Activated CD4-positive, alpha-beta memory T cell treated with anti-CD3 and anti-CD28 coated beads for 36 hours (primary cell): ENCODE measurements around the gene CRYBG3. TPM values are rescaled to one million over a fixed set of nuclear protein-coding genes. Genes with fewer than 3 reads are reported as not detected.
"Not testable (repeated sequence)": the region's sequence is repeated elsewhere in the genome, so short reads cannot be mapped to it uniquely, and the experiment has no call there.

ENCODE experiments used
- CTCF ChIA-PET: fragments of 350-600 bp; sonication (Branson Sonifier 250); formaldehyde crosslinking; loops from one replicate; lab custom pipeline; 2021; ENCODE audit warnings: antibody characterized with exemption, inconsistent platforms; lab: Charles Lee
- POLR2A ChIA-PET: fragments of 350-600 bp; sonication (Branson Sonifier 250); formaldehyde crosslinking; loops from one replicate; lab custom pipeline; 2021; ENCODE audit warnings: antibody characterized with exemption; lab: Charles Lee
- DNase-seq: peaks from one replicate; pipeline ENCODE4 v3.0.0-alpha.2; 2020
- H3K27ac Mint-ChIP-seq: one replicate; pipeline ENCODE4 v1.8.0; 2021; ENCODE audit warnings: mixed read lengths
- H3K27me3 Mint-ChIP-seq: one replicate; pipeline ENCODE4 v1.8.0; 2021; ENCODE audit warnings: mixed read lengths
- H3K36me3 Mint-ChIP-seq: one replicate; pipeline ENCODE4 v1.8.0; 2021; ENCODE audit warnings: mixed read lengths
- H3K4me1 Mint-ChIP-seq: one replicate; pipeline ENCODE4 v1.8.0; 2021; ENCODE audit warnings: low read depth, mixed read lengths
- H3K4me3 Mint-ChIP-seq: one replicate; pipeline ENCODE4 v1.8.0; 2021; ENCODE audit warnings: mild to moderate bottlenecking, mixed read lengths
- H3K9me3 Mint-ChIP-seq: one replicate; pipeline ENCODE4 v1.8.0; 2021; ENCODE audit warnings: mixed read lengths
- intact Hi-C: fragments of 100-400 bp; cut with micrococcal nuclease; formaldehyde crosslinking; loops from one replicate; pipeline ENCODE4 v1.15.1; 2023
- total RNA-seq, 2 experiments: library from RNA; stranded (reverse); gene quantifications; one replicate each; pipeline ENCODE4 v1.2.3, GENCODE V29; 2021

Gene CRYBG3
- total RNA-seq, 2 experiments from 2014 or later = 6.4 to 6.9 TPM

DNA sequence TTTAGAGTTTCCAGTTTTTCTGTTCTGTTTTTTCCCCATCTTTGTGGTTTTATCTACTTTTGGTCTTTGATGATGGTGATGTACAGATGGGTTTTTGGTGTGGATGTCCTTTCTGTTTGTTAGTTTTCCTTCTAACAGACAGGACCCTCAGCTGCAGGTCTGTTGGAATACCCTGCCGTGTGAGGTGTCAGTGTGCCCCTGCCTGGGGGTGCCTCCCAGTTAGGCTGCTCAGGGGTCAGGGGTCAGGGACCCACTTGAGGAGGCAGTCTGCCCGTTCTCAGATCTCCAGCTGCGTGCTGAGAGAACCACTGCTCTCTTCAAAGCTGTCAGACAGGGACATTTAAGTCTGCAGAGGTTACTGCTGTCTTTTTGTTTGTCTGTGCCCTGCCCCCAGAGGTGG lies 88.0 kb downstream of the CRYBG3 start:
- H3K27me3 Mint-ChIP-seq, DNase-seq, H3K27ac Mint-ChIP-seq, CTCF ChIA-PET, H3K9me3 Mint-ChIP-seq, H3K36me3 Mint-ChIP-seq, H3K4me3 Mint-ChIP-seq, POLR2A ChIA-PET: not testable (repeated sequence)
- intact Hi-C loops = loop anchor here (2.0 to 5.0 kb wide), 3 partner anchors 37 to 89 kb away; partner anchors contain the start of gene RIOX2
- H3K4me1 Mint-ChIP-seq = peaks cover 28% of the 10 kb centered on the region

DNA sequence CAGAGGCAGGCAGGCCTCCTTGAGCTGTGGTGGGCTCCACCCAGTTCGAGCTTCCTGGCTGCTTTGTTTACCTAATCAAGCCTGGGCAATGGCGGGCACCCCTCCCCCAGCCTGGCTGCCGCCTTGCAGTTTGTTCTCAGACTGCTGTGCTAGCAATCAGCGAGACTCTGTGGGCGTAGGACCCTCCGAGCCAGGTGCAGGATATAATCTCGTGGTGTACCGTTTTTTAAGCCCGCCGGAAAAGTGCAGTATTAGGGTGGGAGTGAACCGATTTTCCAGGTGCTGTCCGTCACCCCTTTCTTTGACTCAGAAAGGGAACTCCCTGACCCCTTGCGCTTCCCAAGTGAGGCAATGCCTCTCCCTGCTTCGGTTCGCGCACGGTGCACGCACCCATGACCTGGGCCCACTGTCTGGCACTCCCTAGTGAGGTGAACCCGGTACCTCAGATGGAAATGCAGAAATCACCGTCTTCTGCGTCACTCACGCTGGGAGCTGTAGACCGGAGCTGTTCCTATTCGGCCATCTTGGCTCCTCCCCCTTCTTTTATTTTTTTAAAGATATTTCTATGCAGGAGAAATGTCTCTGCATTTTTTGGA lies 88.5 kb downstream of the CRYBG3 start:
- Mint-ChIP-seq H3K4me1 (peaks cover 28% of the 10 kb centered on the region), H3K27ac (peak overlapping the region; percentile 88), H3K4me3 (peak overlapping the region; percentile 77)
- intact Hi-C loops = loop anchor here (2.0 to 5.0 kb wide), 3 partner anchors 38 to 90 kb away; partner anchors contain the start of gene RIOX2
- H3K9me3 Mint-ChIP-seq, H3K27me3 Mint-ChIP-seq, H3K36me3 Mint-ChIP-seq, CTCF ChIA-PET, POLR2A ChIA-PET: not testable (repeated sequence)
- DNase-seq = peak; percentile 35

DNA sequence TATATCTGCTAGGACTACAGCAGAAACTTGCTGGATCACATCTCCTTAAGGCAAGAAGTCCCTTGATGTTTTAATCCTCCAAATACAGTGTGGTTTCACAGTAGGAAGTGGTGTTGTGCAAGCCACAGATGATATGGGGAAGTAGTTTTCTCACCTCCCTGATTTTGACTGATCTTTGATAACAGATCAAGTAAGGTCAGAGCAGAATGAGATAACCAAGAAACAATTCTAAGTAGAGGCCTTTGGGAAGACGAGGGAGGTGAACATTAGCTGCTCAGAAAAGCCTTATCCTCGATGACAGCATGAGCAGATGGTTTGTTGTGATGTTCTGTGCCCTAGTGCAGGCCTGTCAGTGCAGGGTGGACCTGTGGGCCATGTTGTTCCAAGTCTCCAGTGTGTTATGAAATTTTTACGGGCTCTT lies 89.1 kb downstream of the CRYBG3 start:
- intact Hi-C loops = loop anchor here (2.0 to 5.0 kb wide), 3 partner anchors 38 to 90 kb away; partner anchors contain the start of gene RIOX2
- POLR2A ChIA-PET = no interaction called here
- DNase-seq = no peak
- Mint-ChIP-seq H3K27ac (peak overlapping the region; percentile 88), H3K4me1 (peaks cover 28% of the 10 kb centered on the region), H3K9me3 (peaks cover 4% of the 10 kb centered on the region), H3K27me3 (no peaks in the 10 kb centered on the region), H3K36me3 (peaks cover 13% of the 10 kb centered on the region), H3K4me3 (peak overlapping the region; percentile 77)
- CTCF ChIA-PET = no interaction called here

DNA sequence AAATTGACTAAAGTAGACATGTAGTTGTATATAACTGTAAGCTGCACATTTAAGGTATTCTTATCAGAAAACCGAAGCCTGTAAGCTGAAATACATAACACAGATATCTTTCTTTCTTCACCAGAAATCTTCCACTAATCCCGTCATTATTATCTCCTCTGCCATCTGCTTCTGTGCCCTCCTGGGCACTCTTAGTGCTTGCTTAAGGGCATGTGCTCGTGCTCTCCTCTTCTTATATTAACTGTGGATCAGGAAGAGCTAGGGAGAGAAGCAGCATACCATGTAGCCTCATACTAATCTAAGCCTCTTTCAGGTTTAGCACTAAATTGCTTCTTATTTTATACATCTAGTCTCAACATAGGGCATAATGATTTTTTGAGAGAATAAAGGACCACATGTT lies 89.6 kb downstream of the CRYBG3 start:
- Mint-ChIP-seq H3K9me3 (peaks cover 4% of the 10 kb centered on the region), H3K27ac (peak overlapping the region; percentile 88), H3K4me1 (peaks cover 28% of the 10 kb centered on the region), H3K36me3 (peaks cover 15% of the 10 kb centered on the region), H3K4me3 (no peak overlapping the region), H3K27me3 (no peaks in the 10 kb centered on the region)
- POLR2A ChIA-PET = no interaction called here
- no peak for DNase-seq
- intact Hi-C loops = loop anchor here (2.0 to 5.0 kb wide), 3 partner anchors 39 to 91 kb away; partner anchors contain the start of gene RIOX2
- CTCF ChIA-PET = no interaction called here

DNA sequence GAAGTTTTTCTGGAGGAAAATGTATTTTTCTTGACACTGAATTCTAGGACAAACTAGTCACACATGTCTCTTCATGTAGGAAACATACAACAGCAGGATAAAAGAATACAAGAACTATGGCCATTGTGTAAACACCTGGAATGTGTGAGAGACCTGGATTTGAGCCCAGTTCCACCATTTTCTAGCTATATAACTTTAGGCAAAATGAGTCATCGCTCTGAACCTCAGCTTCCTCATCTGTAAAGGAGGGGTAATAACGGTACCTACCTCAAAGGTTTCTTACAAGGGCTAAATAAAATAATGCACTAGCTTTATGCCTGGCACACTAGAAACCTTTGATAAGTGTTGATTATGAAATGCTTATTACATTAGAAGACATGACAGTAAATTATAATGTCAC lies 92.6 kb downstream of the CRYBG3 start:
- peaks cover 34% of the 10 kb centered on the region for H3K36me3 Mint-ChIP-seq
- no peak for DNase-seq
- H3K27me3 Mint-ChIP-seq = no peaks in the 10 kb centered on the region
- intact Hi-C loops = loop anchor here (5.0 kb wide), 1 partner anchor 58 kb away; the partner anchor contains the start of gene RIOX2
- ChIA-PET POLR2A (interaction anchor here (1.0 kb wide), 1 partner anchor 40 kb away, joined by 4 read pairs; no protein-coding TSS in a partner anchor), CTCF (interaction anchor here (1.1 kb wide), 1 partner anchor 108 kb away, joined by 3 read pairs; no protein-coding TSS in a partner anchor)
- no peaks in the 10 kb centered on the region for H3K9me3 Mint-ChIP-seq
- H3K27ac Mint-ChIP-seq = peak overlapping the region; percentile 18
- peaks cover 28% of the 10 kb centered on the region for H3K4me1 Mint-ChIP-seq
- no peak overlapping the region for H3K4me3 Mint-ChIP-seq

DNA sequence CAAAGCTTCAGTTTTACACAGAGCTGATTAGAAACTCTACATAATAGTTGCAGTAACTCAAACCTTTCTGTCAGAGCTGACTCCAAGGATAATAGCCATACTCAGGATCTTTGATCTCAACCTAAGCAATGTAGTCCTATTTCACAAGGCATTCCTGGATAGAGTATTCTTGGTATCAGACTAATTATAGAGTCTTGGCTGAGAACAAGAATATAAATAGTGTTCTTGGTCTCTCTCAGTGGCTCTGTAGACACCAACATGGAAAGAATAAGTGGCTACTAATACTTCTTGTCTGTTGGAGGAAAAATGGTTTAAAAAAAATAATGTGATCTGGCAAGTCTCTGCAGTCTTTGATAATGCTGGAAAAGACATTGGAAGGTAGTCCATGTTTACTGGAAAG lies 94.8 kb downstream of the CRYBG3 start:
- CTCF ChIA-PET = no interaction called here
- POLR2A ChIA-PET = no interaction called here
- DNase-seq = no peak
- intact Hi-C loops = no loop called here
- H3K36me3 Mint-ChIP-seq = peaks cover 43% of the 10 kb centered on the region
- H3K4me1 Mint-ChIP-seq = peaks cover 14% of the 10 kb centered on the region
- H3K9me3 Mint-ChIP-seq = no peaks in the 10 kb centered on the region
- no peak overlapping the region for H3K4me3 Mint-ChIP-seq
- no peak overlapping the region for H3K27ac Mint-ChIP-seq
- H3K27me3 Mint-ChIP-seq = no peaks in the 10 kb centered on the region

DNA sequence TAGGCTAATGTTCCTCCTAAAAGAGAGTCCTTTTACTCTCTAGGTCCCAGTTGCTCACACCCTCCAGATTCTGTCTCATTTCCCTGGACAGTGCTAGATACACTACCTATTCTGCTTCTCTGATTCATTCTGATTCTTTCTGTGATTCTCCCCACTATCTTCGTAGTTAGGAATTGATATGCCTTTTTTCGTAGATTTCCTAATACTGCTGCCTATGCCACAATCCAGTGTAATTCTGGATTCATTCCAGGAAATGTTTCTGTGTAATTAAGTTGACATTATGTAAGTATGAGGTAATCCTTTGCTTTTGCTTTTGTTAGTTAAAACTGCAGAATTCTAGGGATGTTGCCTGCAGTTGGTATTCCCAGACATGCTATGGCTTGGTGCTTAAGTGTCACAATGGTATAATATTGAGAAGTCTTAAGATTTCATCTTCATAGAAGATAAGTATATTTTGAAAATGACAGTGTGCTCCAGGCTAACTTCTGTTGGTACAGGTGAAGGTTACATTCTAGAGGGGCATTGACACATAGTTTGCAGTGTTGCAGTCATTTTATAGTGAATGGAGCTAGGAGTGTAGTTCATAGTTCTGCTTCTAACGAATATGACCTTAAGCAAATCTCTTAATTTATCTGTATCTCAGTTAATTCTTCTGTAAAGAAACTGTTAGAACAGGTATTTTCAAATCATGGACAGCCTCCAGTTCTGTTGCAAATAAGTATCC lies 96.2 kb downstream of the CRYBG3 start:
- Mint-ChIP-seq H3K27me3 (no peaks in the 10 kb centered on the region), H3K4me3 (no peak overlapping the region), H3K27ac (no peak overlapping the region), H3K36me3 (peaks cover 53% of the 10 kb centered on the region), H3K4me1 (peaks cover 10% of the 10 kb centered on the region), H3K9me3 (no peaks in the 10 kb centered on the region)
- ChIA-PET CTCF (no interaction called here), POLR2A (no interaction called here)
- intact Hi-C loops = no loop called here
- DNase-seq = no peak

DNA sequence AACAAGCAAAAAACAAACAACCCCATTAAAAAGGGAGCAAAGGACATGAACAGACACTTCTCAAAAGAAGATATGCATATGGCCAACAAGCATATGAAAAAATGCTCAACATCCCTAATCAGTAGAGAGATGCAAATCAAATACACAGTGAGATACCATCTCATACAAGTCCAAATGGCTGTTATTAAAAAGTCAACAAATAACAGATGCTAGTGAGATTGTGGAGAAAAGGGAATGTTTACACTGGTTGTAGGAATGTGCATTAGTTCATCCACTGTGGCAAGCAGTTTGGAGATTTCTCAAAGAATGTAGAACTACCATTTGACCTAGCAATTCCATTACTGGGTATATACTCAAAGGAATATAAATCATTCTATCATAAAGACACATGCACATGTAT lies 105.9 kb downstream of the CRYBG3 start:
- Mint-ChIP-seq H3K27me3 (no peaks in the 10 kb centered on the region), H3K9me3 (no peaks in the 10 kb centered on the region), H3K4me1 (no peaks in the 10 kb centered on the region), H3K4me3 (no peak overlapping the region), H3K27ac (no peak overlapping the region), H3K36me3 (peaks cover 18% of the 10 kb centered on the region)
- ChIA-PET CTCF (no interaction called here), POLR2A (no interaction called here)
- DNase-seq = no peak
- intact Hi-C loops = no loop called here

DNA sequence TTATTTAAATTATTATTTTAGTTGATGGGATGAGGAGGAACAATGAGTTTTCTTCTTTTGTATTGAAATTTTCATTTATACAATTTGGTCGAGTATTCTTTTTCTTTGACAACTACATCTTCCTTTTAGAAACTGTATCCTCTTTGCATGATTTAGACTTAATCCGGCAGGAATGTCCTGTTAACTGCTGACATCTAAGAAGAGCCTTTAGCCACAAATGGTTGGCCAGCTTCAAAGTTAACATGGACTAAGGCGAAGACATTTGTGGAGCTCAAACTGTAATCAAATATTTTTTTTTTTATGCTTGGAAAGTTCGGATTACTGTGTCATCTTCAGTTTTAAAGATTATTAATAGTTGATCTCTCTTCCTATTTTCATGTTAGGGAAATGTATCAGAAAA lies 107.2 kb downstream of the CRYBG3 start:
- CTCF ChIA-PET = interaction anchor here (1.3 kb wide), 1 partner anchor 19 kb away, joined by 3 read pairs; no protein-coding TSS in a partner anchor

DNA sequence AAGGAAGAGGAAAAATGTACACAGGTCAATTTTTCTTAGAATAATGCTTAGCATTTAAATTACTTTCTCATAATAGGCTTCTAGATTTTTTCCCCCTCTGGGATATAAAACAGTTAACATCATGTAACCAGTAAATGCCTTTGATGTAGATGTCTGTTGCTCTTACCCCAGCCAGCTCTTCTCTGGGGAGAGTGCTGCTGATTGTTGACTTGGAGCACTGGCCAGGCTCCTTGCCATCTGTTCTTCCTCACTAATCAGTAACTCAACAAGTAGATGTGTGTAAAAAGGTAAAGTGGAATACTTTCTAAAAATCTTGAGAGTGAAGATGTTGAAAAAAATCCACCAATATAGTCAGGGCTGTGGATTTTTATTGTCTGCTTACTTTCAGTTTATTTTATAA lies 108.2 kb downstream of the CRYBG3 start:
- ChIA-PET POLR2A (no interaction called here), CTCF (no interaction called here)
- H3K27me3 Mint-ChIP-seq = no peaks in the 10 kb centered on the region
- DNase-seq = no peak
- peaks cover 6% of the 10 kb centered on the region for H3K36me3 Mint-ChIP-seq
- no peaks in the 10 kb centered on the region for H3K9me3 Mint-ChIP-seq
- H3K4me3 Mint-ChIP-seq = no peak overlapping the region
- intact Hi-C loops = no loop called here
- no peak overlapping the region for H3K27ac Mint-ChIP-seq
- H3K4me1 Mint-ChIP-seq = peaks cover 3% of the 10 kb centered on the region

More for the DNA sequence above, 107.2 kb downstream of the CRYBG3 start:
- POLR2A ChIA-PET = no interaction called here
- H3K36me3 Mint-ChIP-seq = peaks cover 11% of the 10 kb centered on the region
- H3K27me3 Mint-ChIP-seq = no peaks in the 10 kb centered on the region
- DNase-seq = no peak
- H3K4me1 Mint-ChIP-seq = no peaks in the 10 kb centered on the region
- H3K27ac Mint-ChIP-seq = no peak overlapping the region
- H3K9me3 Mint-ChIP-seq = no peaks in the 10 kb centered on the region
- intact Hi-C loops = no loop called here
- H3K4me3 Mint-ChIP-seq = no peak overlapping the region

DNA sequence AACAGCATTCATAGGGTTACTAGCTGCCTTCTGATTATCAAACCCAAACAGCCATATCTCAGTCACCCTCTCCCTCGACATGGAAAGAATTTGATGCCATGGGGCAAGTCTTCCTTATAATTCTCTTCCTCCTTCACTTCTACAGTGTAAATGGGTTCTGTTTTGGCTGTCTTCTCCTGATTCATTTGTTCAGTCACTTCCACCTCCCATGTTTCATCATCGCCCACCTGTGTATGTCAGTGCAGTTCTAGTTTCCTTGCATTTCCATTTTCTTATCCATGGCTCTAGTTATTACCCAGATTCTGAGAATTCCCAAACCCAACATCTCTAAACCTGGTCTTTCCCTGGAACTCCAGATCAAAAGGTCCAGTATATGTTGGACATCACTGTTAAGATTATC lies 109.4 kb downstream of the CRYBG3 start:
- CTCF ChIA-PET = no interaction called here
- POLR2A ChIA-PET = no interaction called here
- intact Hi-C loops = no loop called here
- Mint-ChIP-seq H3K27ac (no peak overlapping the region), H3K4me1 (peaks cover 9% of the 10 kb centered on the region), H3K36me3 (peaks cover 9% of the 10 kb centered on the region), H3K4me3 (no peak overlapping the region), H3K9me3 (no peaks in the 10 kb centered on the region), H3K27me3 (no peaks in the 10 kb centered on the region)
- DNase-seq = no peak

DNA sequence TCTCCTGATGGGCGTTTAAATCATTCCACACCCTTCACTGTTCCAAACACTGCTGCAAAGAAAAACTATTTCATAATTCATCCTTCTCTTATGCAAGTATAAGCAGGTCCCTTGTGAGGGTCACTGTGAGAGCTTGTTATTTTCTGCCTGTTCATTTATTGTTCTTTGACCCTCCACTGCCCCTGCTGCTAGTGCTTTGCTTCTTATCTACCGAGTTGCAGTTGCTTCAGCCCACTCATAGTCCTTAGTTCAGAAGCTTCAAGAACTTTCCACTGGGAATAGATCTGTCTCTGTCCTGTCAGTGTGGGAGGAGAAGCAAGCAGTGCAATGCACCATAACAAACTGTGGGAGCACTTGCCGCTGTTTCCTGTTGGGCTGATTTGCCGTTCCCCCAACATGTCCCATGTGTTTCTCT lies 110.6 kb downstream of the CRYBG3 start:
- DNase-seq = no peak
- Mint-ChIP-seq H3K9me3 (no peaks in the 10 kb centered on the region), H3K27ac (no peak overlapping the region), H3K27me3 (no peaks in the 10 kb centered on the region), H3K4me1 (peaks cover 9% of the 10 kb centered on the region), H3K4me3 (no peak overlapping the region), H3K36me3 (peaks cover 11% of the 10 kb centered on the region)
- intact Hi-C loops = no loop called here
- ChIA-PET POLR2A (no interaction called here), CTCF (no interaction called here)
